Measurements from ENCODE around the gene GMPR2.
"Not testable (repeated sequence)": the region's sequence is repeated elsewhere in the genome, so short reads cannot be mapped to it uniquely, and the experiment has no call there.

Gene GMPR2

DNA sequence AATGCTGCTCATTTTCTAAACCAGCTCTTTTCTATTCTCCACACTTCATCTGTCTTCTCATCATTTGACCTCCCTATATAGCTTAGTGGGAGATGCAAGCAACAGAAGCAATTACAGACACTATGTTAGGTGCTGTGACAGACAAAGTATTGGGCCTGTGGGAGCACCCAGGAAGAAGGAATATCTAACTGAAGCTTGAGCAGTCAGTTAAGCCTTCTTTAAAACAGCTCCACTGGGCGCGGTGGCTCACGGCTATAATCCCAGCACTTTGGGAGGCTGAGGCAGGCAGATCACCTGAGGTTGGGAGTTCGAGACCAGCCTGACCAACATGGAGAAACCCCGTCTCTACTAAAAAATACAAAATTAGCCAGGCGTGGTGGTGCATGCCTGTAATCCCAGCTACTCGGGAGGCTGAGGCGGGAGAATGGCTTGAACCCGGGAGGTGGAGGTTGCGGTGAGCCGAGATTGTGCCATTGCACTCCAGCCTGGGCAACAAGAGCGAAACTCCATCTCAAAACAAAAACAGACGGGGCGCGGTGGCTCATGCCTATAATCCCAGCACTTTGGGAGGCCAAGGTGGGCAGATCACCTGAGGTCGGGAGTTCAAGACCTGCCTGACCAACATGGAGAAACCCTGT, 29.4 kb upstream of the GMPR2 start:
- DNase-seq: not testable (repeated sequence)

DNA sequence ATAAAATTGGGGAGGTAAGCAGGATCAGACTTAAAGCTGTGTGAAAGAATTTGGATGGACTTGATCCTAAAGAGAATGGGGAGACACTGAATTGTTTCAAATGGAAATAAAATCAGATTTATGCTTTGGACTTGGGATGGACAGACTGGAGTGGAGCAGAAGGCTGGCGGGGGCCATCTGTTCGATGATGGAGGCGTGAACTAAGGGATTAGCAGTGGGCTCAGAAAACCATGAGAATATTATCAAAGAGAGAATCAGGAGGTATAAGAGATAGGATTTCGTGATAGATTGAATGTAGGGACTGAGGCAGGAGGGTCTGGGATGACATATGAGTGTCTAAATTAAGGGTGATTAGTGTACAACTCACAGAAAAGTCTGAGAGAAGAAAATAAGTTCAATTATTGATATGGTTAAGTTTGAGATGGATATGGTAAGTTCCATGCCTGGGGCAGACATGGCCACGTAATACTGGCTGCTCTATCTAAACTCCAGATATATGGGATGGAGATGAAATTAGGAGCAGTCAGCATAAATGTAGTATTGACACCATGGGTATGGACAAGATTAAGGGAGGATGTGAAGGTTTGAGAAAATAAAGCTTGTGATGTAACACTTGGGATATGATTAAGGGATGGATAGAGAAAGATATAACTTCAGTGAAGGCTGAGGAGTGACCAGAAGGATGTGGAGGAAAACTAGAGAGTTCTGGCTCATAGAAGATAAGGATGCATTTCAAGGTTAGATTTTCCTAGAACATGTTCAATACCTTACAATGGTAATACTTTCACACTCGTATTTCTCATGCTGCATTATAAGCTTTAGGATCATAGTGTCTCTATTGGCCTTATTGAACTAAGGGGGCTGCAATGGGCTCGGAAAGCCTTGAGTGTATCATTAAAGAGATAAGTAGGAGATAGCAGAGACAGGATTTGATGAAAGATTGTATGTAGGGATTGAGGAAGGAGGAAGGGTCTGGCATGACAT, 28.3 kb upstream of the GMPR2 start:
- no peak for DNase-seq

DNA sequence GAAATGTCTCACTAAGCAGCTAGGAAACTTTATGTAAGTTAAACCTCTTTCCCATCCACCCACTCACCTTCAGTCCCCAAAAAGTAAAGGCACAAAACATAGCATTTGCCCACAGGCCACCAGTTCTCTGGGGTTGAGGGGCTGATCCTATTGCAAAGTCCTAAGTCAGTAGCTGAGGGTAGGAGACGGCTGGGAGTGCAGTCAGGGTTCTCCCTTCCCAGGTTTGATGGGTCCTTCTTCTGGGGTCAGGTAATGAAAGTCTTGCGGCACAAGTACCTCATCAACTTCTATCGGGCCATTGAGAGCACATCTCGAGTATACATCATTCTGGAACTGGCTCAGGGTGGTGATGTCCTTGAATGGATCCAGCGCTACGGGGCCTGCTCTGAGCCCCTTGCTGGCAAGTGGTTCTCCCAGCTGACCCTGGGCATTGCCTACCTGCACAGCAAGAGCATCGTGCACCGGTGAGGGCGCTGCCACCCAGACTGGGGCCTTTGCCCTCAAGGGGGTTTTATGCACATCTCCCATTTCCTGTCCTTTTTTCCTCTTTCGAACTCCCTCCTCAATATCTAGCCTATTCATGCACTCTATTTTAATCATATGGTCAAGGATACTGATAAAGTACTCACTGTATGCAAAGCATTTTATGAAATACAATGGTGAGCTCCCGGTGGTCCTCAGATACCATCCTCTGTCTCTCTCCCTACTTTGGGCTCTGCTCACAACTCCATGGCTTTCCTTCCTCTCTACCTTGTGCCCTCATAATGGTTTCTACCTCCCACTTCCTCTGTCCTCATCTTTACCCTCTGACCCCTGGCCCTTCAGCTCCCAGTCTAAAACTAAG, 26.2 kb upstream of the GMPR2 start:
- no peak for DNase-seq

DNA sequence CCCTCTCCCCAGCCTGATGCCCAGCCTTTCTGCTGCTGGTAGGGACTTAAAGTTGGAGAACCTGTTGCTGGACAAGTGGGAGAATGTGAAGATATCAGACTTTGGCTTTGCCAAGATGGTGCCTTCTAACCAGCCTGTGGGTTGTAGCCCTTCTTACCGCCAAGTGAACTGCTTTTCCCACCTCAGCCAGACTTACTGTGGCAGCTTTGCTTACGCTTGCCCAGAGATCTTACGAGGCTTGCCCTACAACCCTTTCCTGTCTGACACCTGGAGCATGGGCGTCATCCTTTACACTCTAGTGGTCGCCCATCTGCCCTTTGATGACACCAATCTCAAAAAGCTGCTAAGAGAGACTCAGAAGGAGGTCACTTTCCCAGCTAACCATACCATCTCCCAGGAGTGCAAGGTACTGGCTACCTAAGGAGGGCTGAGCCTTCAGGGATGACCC, 25.6 kb upstream of the GMPR2 start:
- DNase-seq: no peak

DNA sequence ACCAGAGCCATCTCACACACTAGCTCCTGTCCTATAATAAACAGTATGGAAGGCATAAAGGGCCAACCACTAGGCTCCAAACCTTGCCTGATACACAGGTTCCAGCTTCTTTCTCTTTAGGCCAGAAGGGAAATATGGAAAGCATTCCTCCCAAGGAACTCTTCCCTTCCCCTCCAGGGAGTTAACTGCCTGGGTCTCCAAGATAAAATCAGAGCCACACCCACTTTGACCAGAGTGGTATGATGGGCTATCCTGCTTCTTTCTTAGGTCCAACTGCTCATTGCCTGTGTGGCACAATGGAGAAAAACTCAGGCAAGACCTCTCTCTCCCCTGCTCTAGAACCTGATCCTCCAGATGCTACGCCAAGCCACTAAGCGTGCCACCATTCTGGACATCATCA, 25.1 kb upstream of the GMPR2 start:
- no peak for DNase-seq

DNA sequence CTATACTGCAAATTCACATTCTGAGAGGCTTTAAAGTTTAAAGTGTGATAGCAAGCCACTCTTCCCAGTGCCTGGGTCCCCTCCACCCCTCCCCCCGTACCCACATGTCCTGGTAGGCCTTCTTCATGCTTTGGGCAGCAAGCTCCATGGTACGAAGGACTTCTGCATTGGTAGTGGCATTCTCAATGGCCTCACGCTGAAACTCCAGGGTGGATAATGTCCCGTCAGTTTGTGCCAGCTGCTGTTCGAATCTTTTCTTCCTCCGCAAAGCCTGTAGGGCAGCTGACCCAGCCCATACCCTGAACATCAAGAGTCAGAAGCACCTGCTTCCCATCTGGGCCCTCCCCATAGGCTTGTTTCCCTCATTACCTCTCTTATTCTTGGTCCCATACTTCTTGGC, 21.4 kb upstream of the GMPR2 start:
- no peak for DNase-seq

DNA sequence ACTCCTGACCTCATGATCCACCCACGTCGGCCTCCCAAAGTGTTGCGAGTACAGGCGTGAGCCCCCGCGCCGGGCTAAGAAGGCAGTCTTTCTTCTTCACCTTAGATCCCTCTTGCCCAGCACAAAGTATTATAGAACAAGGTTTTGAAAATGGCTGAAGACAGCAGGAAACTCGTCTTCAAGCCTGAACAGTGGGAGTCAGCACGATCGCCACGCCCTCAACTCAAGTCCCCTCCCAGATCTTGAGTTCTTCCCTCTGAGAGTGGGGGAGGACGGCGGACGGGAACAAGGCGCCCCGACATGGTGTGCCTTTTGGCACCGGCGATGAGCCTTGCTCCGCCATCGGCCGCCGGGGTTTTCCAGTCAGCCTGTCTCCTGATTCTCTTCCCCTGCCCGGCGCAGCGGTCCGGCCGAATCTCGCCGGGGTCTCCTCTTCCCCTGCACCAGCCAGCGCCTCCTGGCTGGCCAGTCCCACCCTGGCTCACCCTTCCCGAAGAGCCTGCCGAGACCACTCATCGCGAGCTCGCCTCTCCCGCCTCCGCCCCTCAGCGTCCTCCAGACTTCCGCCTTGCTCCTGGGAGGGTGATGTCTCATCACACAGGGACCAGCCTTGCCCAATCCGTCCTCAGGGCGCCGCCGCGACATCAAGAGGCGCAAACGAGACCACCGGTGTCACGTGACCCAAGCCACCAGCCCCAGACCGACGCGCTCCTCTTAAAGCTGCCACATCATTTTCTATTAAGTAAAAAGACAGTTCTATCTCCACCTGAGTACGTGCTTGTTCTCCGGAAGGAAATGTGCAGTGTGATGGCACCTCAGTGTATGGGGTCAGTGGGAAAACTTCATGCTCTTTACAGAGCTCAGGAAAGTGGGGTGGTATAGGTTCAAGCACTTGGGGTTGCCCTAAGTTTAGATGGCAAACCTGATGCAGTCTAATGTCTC, 19.5 kb upstream of the GMPR2 start, which contains the start of gene CHMP4A:
Gene CHMP4A (minus strand): TSS at position 565 of the 942 bp plus-strand sequence. CDS start 49 bp downstream, at position 516.
- DNase-seq: peak; percentile 90

DNA sequence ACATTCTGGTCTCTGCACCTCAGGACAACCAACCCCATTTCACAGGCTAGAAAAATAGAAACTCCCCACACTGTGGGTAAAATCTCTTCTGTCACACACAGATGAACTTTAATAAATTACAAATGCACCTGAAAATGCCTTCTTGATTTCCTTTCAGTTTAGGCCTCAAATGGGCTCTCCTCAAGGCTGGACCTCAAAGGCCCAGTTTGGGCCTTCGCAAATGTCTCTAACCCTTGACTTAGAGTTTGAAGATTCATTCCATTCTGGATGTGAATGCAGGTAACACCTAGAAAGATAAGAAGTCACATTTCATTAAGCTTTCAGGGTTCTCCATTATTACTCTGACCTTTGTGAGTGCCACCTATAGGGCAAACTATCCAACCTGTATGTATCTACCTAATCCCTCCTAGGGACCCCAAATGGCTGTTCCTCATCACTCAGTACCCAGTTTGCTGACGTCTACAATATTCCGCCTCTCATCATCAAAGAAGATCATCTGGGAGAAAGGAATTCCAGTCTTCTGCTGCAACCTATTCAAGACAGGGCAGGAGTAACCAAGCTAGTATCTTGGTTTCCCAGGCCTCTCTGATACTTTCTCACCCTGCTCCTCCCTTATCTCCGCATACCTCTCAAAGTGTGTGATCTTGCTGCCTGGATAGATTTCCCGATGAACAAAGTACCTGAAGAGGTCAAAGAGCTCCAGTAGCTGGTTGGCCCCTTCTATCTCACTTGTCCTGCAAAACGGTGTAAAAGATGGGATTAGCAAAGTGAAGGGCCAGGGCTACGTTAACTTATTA, 18.7 kb upstream of the GMPR2 start:
- DNase-seq: no peak

DNA sequence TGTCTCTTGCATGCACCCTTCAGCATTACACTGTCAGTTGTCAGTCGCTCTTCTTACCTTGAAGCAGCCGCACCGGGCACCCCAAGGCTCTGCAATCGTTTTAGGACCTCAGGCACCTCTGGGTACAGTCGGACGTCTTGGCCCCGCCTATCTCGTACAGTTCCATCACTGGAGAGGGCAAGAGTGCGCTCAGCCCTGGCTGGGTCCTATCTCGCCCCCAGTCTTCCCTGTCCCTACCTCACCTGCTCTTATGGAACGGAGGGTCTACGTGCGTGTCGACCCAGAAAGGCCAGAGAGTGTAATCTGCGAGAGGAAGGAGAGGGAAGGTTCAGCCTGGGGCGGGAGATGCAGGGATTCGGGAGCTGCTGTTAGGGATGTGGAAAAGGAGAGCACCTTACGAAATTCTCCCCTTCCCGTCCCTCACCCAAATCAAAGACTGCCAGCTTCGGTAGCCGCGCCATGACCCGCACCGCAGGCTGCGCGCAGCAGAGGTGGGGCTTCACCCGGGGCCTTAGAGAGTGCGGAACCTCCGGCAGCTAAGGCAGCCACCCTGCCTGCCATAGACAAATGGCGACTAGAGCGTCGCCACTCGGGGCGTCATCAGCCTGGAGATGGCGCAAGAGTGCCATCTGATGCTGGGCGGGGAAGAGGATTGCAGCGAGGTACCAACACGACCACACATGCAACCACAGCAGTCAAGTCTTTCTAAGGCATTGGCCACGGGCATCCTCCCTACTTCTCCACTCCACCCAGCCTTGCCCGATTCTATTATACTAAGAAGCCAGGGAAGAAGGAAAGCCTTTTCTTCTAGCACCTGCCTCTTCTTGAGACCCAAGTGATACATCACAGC, 17.0 kb upstream of the GMPR2 start, which contains the start of gene MDP1:
Gene MDP1 (minus strand): TSS at position 572 of the 850 bp plus-strand sequence. CDS start 111 bp downstream, at position 461.
- DNase-seq: peak; percentile 89

DNA sequence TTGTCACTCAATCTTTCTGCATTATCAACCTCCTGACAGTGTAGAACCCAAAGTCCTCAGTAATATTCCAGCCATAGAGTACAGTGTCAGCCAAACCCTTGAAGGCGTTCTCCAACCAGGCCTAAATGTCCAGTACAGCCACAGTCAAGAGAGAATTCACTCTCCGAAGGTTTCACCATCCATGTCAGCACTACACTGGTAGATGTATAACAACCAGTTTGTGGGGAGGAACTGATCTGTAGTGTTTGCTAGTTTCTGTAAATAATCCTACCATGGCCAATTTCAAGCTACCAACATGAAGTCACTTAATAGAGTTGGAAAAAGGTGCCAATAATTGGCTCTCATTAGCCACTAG, 16.4 kb upstream of the GMPR2 start:
- DNase-seq: no peak

DNA sequence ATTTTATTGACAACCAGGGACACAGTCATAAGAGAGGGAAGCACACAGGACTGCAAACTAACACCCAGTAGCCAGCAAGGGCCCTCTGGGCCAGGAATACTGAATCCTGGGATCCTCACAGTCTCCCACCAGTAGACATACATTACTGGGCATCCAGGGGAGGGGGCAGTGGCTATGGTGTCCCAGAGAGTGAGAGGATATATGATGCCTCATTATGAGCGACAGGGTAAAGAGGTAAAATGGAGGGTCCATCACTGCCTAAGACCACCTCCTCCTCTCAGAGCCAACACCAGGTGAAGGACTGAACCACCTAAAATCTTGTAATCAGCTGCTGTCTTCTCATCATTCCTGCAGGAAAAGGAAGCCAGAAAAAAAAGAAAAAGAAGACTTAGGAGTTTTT, 15.9 kb upstream of the GMPR2 start:
- DNase-seq: not testable (repeated sequence)

DNA sequence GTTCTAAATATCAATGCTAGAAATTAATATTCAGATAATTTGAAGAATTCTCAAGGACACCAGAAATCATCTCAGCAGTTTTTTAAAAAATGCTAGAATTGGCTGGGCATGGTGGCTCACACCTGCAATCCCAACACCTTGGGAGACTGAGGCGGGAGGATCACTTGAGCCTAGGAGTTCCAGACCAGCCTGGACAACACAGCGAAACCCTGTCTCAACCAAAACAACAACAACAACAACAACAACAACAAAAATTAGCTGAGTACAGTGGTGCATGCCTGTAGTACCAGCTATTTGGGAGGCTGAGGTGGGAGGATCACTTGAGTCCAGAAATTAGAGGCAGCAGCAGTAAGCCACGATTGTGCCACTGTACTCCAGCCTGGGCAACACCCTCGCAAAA, 13.6 kb upstream of the GMPR2 start:
- no peak for DNase-seq

DNA sequence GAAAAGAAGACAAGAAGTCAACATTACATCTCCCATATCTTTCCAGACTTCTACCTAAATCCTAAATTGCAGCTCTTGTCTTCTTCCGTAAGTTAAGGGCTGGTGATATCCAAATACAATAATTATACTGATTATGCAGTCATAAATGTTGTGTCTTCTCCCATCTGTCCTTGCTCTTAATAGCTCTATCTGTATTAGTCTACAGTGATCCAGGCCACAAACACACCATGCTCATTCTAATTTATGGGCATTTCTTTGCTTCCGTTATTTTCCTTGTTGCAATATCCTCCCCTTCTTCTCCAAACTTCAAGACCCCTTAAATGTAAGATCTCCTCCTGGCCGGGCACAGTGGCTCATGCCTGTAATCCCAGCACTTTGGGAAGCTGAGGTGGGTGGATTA, 13.2 kb upstream of the GMPR2 start:
- DNase-seq: no peak

DNA sequence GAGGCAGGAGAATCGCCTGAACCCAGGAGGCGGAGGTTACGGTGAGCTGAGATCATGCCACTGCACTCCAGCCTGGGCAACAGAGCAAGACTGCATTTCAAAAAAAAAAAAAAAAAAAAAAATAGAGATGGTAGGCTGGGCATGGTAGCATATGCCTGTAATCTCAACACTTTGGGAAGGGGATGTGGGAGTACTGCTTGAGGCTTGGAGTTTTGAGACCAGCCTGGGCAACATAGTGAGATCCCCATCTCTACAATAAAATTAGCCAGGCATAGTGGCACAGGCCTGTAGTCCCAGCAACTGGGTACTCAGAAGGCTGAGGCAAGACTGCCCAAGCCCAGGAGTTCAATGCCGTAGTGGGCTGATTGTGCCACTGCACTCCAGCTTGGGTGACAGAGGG, 9.7 kb upstream of the GMPR2 start:
- not testable (repeated sequence) for DNase-seq

DNA sequence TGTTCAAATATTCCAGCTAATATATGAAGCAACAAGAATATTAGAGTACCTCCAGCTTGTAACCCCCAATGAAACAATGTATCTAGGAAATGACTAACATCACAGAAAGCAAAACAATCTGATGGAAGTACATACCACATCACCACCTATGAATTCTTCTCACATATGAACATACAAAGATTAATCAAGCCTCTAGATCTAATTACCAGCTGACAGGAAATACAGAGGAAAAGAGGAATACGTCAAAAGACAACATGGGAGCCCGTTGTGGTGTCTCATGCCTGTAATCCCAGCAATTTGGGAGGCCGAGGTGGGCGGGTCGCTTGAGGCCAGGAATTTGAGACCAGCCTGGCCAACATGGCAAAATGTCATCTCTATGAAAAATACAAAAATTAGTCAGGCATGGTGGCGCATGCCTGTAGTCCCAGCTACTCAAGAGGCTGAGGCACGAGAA, 8.1 kb upstream of the GMPR2 start:
- no peak for DNase-seq

DNA sequence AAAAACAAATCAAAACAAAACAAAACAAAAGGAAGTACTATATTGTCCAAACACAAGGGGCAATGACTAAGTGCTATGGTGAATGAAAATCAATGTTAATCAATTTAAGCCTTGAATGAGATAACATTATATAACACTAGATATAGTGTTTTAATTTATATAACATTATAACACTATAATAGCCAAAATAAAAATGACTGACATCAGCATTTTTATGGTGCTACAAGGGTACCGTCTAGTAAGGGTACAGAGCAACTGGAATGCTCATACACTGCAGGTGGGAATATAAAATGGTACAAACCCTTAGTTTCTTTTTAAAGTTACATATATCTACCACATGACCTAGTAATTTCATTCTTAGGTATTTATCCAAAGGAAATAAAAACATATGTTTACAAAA, 6.3 kb upstream of the GMPR2 start:
- no peak for DNase-seq

DNA sequence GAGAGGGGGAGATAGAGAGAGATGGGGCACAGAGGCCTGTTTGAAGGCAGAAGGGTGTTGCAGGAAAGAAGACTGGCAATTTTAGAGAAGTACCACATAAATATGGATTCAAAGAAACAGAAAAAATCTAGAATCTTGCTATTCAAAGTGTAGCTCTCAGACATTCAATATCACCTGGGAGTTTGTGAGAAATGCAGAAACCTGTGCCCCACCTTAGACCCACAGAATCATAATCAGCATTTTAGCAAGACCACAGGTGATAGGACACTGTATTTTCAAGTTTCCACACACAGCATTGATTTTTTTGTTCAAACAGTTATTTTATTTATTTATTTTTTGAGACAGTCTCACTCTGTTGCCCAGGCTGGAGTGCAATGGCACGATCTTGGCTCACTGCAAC, 3.8 kb upstream of the GMPR2 start:
- no peak for DNase-seq

DNA sequence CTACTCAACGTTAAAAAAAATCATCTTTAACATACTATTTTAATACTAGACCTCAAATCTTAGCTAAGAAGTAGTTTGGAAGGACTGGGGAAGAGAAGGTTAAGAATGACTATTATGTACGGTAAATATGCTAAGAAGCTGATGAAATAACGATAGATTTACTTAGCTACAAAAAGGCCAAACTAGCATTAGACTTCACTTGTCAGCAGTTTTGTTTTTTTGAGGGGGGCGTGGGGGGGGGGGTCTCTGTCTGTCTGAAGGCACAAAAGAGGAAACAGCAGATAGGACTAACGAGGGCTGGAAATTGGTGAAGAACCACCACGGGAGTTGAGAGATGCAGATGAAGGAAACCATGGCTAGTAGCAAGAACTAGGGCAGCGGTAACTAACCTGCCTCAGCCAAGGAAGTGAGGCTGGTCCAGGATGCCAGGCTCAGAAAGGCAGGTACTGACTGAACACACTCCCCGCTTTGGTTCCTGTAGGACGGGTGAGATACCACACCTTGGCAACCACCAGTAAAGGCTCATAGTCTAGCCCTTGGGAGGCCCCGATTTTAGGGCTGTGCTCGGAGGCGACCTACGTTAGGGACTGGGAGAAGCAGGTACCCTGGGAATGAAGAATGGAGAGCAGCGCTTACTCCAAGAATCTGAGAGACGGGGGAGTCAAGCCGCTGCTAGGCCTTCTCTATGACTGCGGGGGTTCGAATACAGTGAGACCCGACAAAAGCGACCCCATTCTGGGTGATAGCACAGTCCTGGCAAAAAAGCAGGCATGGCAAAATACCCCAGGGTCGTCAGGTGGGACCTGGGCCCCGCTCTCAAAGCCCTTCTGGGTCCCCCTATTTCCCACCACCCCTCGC, 1.2 kb upstream of the GMPR2 start:
- no peak for DNase-seq

DNA sequence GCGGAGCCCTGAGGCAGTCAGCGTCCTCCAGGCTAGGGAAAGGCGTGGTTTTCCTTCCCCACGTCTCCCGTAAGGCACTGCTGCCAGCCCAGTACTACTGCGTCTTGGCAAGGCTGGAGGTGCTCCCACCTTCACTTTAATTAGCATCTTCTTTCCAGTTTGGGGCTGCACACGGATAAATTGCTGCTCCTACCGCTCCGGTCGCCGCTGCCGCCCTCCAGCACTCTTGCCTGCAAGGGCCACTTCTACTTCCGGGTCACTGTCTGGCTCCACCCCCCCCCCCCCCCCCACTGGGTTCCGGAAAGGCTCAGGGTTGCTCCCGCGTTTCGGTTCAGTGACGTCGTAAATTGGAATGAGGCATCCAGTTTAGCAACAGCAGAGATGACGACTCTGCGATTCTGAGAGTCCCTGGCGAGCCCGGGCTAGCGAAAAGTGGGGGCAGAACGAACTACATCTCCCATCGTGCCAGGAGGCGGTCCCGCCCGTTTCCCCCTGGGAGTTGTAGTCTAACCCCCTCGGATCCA, 546 bp upstream of the GMPR2 start, which contains the start of gene NEDD8:
Gene NEDD8 (minus strand): TSS at position 247 of the 524 bp plus-strand sequence. CDS start 100 bp downstream, at position 147.
- DNase-seq: peak; percentile 98
